ENCODE results near the gene BRDT.

Gene BRDT

GRCh38 chr1:91919962-91920361, 29.2 kb upstream of the BRDT start:
- TF ChIP-seq CTCF (IDR thresholded peaks at IDR 0.05; ENCODE audit: insufficient read depth, missing control alignments) = no peak
- DNase-seq (ENCODE audit: insufficient read length, low spot score) (no peak), FAIRE-seq (no peak)

- DNase-seq (ENCODE audit: insufficient read length, low spot score) = no peak
- no peak for TF ChIP-seq CTCF (IDR thresholded peaks at IDR 0.05; ENCODE audit: insufficient read depth, missing control alignments)
- FAIRE-seq = no peak
Observed at GRCh38 chr1:91924146-91924545, 25.1 kb upstream of the BRDT start.

GRCh38 chr1:91925644-91926435, 23.4 kb upstream of the BRDT start:
- TF ChIP-seq CTCF (IDR thresholded peaks at IDR 0.05; ENCODE audit: insufficient read depth, missing control alignments) = no peak
- DNase-seq (ENCODE audit: insufficient read length, low spot score) = no peak
- FAIRE-seq = no peak

- FAIRE-seq (no peak), DNase-seq (ENCODE audit: insufficient read length, low spot score) (no peak)
- no peak for TF ChIP-seq CTCF (IDR thresholded peaks at IDR 0.05; ENCODE audit: insufficient read depth, missing control alignments)
Observed at GRCh38 chr1:91928026-91928425, 21.2 kb upstream of the BRDT start.

GRCh38 chr1:91929250-91929649, 20.0 kb upstream of the BRDT start:
- no peak for FAIRE-seq
- TF ChIP-seq CTCF (IDR thresholded peaks at IDR 0.05; ENCODE audit: insufficient read depth, missing control alignments) = no peak
- DNase-seq (ENCODE audit: insufficient read length, low spot score) = no peak

GRCh38 chr1:91937613-91938012, 11.6 kb upstream of the BRDT start:
- TF ChIP-seq CTCF (IDR thresholded peaks at IDR 0.05; ENCODE audit: insufficient read depth, missing control alignments) = no peak
- FAIRE-seq (no peak), DNase-seq (ENCODE audit: insufficient read length, low spot score) (no peak)

- FAIRE-seq (no peak), DNase-seq (ENCODE audit: insufficient read length, low spot score) (no peak)
- no peak for TF ChIP-seq CTCF (IDR thresholded peaks at IDR 0.05; ENCODE audit: insufficient read depth, missing control alignments)
Observed at GRCh38 chr1:91940496-91940895, 8.7 kb upstream of the BRDT start.
